Activated CD4-positive, alpha-beta T cell treated with anti-CD3 and anti-CD28 coated beads, Interleukin-2, amount 50 U/mL, for 48 hours (primary cell): ENCODE measurements around the gene AUNIP.

ENCODE experiments used
- DNase-seq, 2 experiments: peaks; one replicate each; pipeline ENCODE4 v3.0.0-alpha.2; 2020

AUNIP gene

GRCh38 chr1:25888426-25888987 is 29.2 kb upstream of the AUNIP start:
- no peak for DNase-seq

- DNase-seq, result no peak
Measured at GRCh38 chr1:25885602-25886001, 26.3 kb upstream of the AUNIP start.

- no peak for DNase-seq
Measured at GRCh38 chr1:25881266-25881665, 22.0 kb upstream of the AUNIP start.

- no peak for DNase-seq
Measured at GRCh38 chr1:25880518-25880917, 21.3 kb upstream of the AUNIP start.

GRCh38 chr1:25879675-25880074 is 20.4 kb upstream of the AUNIP start:
- DNase-seq, result no peak

- DNase-seq, result no peak
Measured at GRCh38 chr1:25878690-25879089, 19.4 kb upstream of the AUNIP start.

GRCh38 chr1:25877155-25877554 is 17.9 kb upstream of the AUNIP start:
- no peak for DNase-seq

DNA sequence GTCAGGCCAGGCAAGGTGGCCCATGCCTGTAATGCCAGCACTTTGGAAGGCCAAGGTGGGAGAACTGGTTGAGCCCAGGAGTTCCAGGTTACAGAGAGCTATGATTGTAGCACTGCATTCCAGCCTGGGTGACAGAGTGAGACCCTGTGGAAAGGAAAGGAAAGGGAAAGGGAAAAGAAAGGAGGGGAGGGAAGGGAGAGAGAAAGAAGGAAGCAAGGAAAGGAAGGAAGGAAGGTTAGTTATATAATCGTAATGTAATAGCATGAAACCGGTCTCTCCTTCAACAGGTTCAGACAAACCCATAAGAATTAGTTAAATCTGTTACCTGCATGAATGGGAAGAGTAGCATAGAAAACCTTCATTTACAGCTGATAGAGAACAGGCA is 17.4 kb upstream of the AUNIP start:
- no peak for DNase-seq

DNA sequence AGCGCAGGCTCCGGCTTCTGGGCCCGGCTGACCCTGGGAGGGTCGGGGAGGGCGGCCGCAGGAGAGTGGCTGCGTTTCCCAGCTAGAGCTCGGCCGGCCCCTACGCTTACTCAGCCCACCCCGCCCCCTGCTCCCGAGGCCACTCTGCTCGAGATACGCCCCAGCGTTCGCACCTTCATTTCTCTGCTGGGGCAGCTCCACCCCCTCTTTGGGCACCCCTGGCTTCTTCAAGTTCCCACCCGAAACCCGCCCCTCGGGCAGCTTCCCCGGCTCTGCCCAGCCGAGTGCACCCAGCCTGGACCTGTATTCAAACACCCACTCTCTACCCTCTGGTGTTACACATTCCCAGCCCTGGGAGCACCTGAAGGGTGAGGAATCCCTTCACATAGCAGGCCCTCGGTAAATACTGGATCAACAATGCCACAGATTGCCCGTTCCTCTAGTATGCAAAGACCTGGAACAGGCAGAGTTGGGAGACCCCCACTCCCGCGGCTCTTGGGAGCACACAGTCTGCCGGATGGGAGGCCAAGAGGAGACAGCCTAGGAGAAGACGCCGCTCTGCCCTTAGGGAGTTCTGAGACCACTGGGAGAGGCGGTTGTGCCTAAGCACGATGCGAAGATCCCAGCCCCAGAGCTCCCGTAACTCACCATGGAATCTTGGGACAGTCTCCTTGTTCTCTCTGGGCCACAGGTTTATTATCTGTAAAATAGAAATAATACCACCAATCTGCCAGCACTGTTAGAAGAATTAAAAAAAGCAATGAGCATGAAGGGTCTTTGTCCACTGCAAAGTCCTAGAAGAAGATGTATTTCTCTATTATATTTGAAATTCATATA is 16.8 kb upstream of the AUNIP start:
- no peak for DNase-seq

- DNase-seq, result peak; percentile 64 to 72
Measured at GRCh38 chr1:25875154-25875855, 16.0 kb upstream of the AUNIP start, which contains the start of gene PAQR7. PAQR7 (minus strand) TSS chr1:25875708; CDS start chr1:25863839, 11,869 bp downstream.

DNA sequence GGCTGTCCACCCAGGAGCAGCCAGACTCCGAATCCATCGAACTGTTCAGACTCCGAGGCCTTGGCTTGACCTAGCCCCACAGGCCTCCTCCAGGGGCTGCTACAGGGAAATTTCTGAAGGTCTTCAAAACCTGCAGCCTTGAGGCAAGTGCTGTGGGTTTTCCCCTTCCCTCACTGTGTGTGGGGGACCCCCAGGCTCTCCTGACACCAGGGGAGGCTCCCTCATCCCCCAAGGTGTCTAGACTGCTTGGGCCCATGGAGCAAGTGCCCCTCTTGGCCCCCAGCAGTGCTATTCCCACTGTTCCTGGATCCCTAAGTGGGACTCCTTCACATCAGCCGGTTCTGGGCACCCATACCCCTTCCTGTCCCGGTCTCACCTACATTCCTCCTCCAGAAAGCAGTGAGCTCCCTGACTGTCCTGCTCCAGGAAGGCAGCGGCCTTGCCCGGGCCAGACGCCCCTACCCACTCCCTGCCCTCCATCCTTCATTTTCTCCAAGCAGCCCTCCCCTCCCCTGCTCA is 15.4 kb upstream of the AUNIP start:
- no peak for DNase-seq

DNA sequence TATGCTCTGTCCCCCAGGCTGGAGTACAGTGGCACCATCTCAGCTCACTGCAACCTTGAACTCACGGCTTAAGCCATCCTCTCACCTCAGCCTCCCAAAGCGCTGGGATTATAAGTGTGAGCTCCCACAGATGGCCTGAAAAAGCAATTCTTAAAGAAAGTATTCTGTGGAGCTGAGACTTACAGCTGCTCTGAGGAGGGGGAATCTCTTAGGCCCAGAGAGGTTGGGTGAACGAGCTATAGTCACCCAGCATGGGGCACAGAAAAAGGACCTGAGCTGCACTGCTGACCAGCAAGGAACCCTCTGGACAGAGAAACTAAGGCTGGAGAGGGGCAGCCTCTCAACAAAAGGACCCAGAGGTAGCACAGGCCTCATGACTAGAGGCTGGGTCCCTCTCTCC is 15.0 kb upstream of the AUNIP start:
- no peak for DNase-seq

DNA sequence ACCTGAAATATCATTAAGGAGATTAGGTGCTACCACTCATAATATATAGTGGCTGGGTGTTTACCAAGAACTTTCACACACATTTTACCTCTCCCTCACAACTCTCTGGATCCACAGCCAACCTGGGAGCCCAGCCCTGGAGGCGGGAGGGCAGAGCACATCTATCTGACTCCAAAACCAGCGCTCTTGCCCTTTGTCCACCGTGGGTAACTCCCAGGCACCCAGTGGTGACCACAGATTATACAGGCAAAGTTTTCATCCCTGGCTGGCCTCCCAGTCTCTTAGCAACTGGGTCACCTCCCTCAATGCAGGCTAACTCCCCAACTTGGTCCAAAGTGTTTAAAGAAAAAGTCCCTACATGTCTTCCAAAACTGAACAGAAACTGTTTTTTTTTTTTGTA is 13.9 kb upstream of the AUNIP start:
- DNase-seq, result no peak

DNA sequence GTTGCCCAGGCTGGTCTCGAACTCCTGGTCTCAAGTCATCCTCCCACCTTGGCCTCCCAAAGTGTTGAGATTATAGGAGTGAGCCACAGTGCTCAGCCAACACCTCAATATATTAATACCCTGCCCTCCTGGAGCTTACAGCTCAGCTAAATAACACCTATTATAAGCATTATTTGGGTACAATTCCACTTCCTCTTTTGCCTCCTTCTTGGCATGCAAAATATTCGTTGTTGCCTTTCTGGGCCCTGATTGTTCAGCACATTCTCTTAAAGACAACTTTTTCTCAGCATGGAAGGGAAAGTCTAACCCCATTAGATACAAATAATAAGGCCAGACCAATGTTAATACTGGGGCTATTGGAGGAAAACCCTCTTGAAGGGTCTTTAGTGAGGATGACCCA is 13.5 kb upstream of the AUNIP start:
- no peak for DNase-seq

DNA sequence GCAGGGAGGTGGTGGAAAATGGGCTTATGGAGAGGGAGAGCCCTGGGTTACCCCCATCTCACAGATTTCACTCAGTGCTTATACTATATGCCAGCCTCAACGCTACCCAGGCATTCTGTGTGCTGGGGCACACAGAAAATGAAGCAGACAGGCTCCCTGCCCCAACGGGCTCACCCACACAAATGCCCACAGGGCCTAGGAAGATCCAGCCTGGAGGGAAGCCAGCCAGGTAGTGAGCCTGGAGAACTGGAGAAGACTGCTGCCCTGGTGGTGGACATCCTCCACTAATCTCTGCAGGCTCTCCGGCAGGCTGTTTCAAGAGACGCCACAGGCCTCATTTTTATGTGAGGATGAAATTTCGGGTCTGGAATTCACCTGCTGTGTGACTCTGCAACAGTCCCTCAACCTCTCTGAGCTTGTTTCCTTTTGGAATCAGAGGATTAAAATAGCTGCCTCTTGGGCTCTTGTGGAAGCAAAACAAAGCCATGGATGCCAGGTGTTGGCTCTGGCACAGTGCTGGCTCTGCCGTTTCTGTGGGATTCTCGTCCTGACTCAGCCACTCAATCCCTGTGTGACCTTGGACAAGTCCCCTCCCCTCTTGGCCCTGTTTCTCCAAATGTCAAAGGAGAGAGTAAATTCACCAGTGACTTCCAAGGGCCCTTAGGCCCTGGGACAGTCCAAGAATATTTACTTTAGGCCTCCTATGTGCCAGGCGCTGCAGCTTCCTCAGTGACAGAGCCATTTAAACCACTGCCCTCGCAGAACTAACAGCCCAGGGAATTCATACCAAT is 12.6 kb upstream of the AUNIP start:
- no peak for DNase-seq

- no peak for DNase-seq
Measured at GRCh38 chr1:25871086-25871703, 11.9 kb upstream of the AUNIP start.

DNA sequence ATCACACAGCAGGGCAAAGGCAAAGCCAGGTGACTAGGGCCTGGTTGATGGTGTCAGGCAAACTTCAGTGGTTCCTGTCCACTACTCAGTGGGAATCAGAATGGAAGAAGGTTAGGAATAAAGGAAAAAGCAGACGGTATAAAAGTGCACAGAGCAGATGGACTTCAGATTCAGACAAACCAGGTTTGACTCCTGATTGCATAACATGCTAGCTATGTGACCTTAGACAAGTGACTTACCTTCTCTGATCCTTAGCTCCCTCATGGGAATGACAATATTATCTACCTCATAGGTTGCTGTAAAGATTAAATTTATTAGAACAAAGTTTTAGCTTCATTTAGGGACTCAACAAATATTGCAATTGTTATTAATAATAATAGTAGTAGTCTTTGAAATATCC is 11.4 kb upstream of the AUNIP start:
- DNase-seq, result no peak

- DNase-seq, result no peak
Measured at GRCh38 chr1:25869909-25870606, 10.8 kb upstream of the AUNIP start.

DNA sequence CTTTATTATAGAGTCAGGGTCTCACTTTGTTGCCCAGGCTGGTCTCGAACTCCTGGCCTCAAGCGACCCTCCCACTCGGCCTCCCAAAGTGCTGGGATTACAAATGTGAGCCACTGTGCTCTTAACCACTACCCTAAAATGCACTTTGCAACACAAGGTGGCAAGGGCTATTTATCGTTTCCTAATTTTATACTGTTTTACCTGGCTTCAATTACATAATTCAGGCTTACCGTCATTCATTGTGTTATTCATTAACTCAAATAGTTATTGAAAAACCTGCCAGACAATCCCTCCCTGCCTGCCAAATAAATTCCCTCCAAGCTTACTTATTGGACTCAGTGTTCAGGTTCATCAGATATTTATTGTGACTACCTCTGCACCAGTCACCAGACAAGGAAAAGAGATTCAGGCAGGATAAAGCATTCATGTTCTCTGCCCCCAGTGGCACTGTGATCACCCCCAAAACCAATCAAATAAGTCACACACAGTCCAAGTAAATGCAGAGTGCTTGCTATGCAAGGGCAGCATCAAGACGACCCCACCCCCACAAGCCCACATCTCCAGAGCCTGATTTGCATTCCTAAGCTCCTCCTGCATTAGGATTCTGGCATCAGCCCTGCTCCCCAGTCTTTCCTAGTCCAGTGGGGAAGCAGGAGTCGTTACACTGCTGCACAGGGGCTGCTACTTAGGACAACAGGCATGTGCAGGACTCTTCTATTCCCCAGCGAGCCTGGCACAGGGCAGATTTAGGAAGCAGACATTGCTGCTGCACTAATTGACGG is 8.1 kb upstream of the AUNIP start:
- DNase-seq, result no peak

DNA sequence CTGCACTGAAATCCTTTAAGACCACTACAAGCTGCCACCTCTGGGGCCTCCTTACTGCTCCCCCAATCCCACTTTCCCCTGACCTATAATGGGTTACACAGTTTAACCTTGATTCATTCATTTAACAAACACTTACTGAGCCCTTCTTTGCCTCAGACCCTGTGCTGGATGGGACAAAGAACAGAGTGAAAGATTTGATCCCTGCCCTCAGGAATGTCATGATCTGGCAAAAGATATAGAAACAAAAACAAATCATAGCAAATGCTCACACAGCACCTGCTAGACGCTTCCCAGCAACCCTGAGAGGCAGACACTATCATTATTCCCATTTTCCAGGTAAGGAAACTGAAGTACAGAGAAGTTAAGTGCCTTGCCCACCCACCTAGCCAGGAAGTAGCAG is 7.0 kb upstream of the AUNIP start:
- no peak for DNase-seq

- no peak for DNase-seq
Measured at GRCh38 chr1:25864434-25864833, 5.2 kb upstream of the AUNIP start.
